ENCODE data around the gene DMRT3. TPM values are rescaled to one million over a fixed set of nuclear protein-coding genes. Genes with fewer than 3 reads are reported as not detected.

The DMRT3 gene
- total RNA-seq, 1 experiment from 2014 or later: not detected

- no peak for DNase-seq
- Histone ChIP-seq H3K4me3 (ENCODE audit: low read depth, low read length) (no peak overlapping the region), H3K27me3 (replicated peaks; ENCODE audit: control insufficient read depth, insufficient read depth, low read length) (no peaks in the 10 kb centered on the region; the same call in 1 of the 2 replicates), H3K9me3 (no peaks in the 10 kb centered on the region), H3K4me1 (no peaks in the 10 kb centered on the region), H3K36me3 (ENCODE audit: control insufficient read depth, insufficient read depth, low read length) (no peaks in the 10 kb centered on the region)
- TF ChIP-seq CTCF (IDR thresholded peaks at IDR 0.05; ENCODE audit: insufficient read depth in 1 of 2, low read depth in 1 of 2, low read length in 1 of 2, severe bottlenecking in 1 of 2, unreplicated experiment in 1 of 2): no peak
- Mint-ChIP-seq H3K27ac (ENCODE audit: unreplicated experiment) (no peak overlapping the region), H3K4me3 (ENCODE audit: unreplicated experiment) (no peak overlapping the region), H3K9me3 (ENCODE audit: unreplicated experiment) (no peaks in the 10 kb centered on the region), H3K4me1 (ENCODE audit: low read depth, unreplicated experiment) (no peaks in the 10 kb centered on the region), H3K27me3 (ENCODE audit: insufficient read depth, unreplicated experiment) (peaks cover 9% of the 10 kb centered on the region), H3K36me3 (ENCODE audit: insufficient read depth, unreplicated experiment) (no peaks in the 10 kb centered on the region)
- intact Hi-C loops (cut with micrococcal nuclease; ENCODE audit: unreplicated experiment): no loop called here
- BruUV-seq (replicated peaks): no TSS peak
- ChIA-PET POLR2A (no interaction called here), CTCF (no interaction called here)
Observed at GRCh38 chr9:966870-967269, 9.6 kb upstream of the DMRT3 start.

GRCh38 chr9:967436-967835 lies 9.0 kb upstream of the DMRT3 start:
- no TSS peak for BruUV-seq (replicated peaks)
- H3K4me3 Mint-ChIP-seq (ENCODE audit: unreplicated experiment): peak overlapping the region; percentile 72
- no peak for TF ChIP-seq CTCF (IDR thresholded peaks at IDR 0.05; ENCODE audit: insufficient read depth in 1 of 2, low read depth in 1 of 2, low read length in 1 of 2, severe bottlenecking in 1 of 2, unreplicated experiment in 1 of 2)
- Histone ChIP-seq H3K27me3 (replicated peaks; ENCODE audit: control insufficient read depth, insufficient read depth, low read length) (no peaks in the 10 kb centered on the region; the same call in 1 of the 2 replicates), H3K4me3 (ENCODE audit: low read depth, low read length) (no peak overlapping the region), H3K36me3 (ENCODE audit: control insufficient read depth, insufficient read depth, low read length) (no peaks in the 10 kb centered on the region), H3K4me1 (no peaks in the 10 kb centered on the region), H3K9me3 (no peaks in the 10 kb centered on the region)
- POLR2A ChIA-PET: no interaction called here
- intact Hi-C loops (cut with micrococcal nuclease; ENCODE audit: unreplicated experiment): no loop called here
- no peaks in the 10 kb centered on the region for H3K36me3 Mint-ChIP-seq (ENCODE audit: insufficient read depth, unreplicated experiment)
- no peaks in the 10 kb centered on the region for H3K9me3 Mint-ChIP-seq (ENCODE audit: unreplicated experiment)
- DNase-seq: no peak
- peaks cover 5% of the 10 kb centered on the region for H3K27me3 Mint-ChIP-seq (ENCODE audit: insufficient read depth, unreplicated experiment)
- CTCF ChIA-PET: interaction anchor here (0.5 kb wide), 1 partner anchor 163 kb away, joined by 3 read pairs; no protein-coding TSS in a partner anchor
- no peaks in the 10 kb centered on the region for H3K4me1 Mint-ChIP-seq (ENCODE audit: low read depth, unreplicated experiment)
- H3K27ac Mint-ChIP-seq (ENCODE audit: unreplicated experiment): peak overlapping the region; percentile 42

- POLR2A ChIA-PET: no interaction called here
- no peak for TF ChIP-seq CTCF (IDR thresholded peaks at IDR 0.05; ENCODE audit: insufficient read depth in 1 of 2, low read depth in 1 of 2, low read length in 1 of 2, severe bottlenecking in 1 of 2, unreplicated experiment in 1 of 2)
- CTCF ChIA-PET: interaction anchor here (0.5 kb wide), 1 partner anchor 164 kb away, joined by 3 read pairs; no protein-coding TSS in a partner anchor
- Histone ChIP-seq H3K27me3 (replicated peaks; ENCODE audit: control insufficient read depth, insufficient read depth, low read length) (no peaks in the 10 kb centered on the region; the same call in 1 of the 2 replicates), H3K36me3 (ENCODE audit: control insufficient read depth, insufficient read depth, low read length) (no peaks in the 10 kb centered on the region), H3K4me1 (no peaks in the 10 kb centered on the region), H3K9me3 (no peaks in the 10 kb centered on the region), H3K4me3 (ENCODE audit: low read depth, low read length) (peak overlapping the region; percentile 4; the same call in 1 of the 2 replicates)
- H3K4me1 Mint-ChIP-seq (ENCODE audit: low read depth, unreplicated experiment): no peaks in the 10 kb centered on the region
- intact Hi-C loops (cut with micrococcal nuclease; ENCODE audit: unreplicated experiment): no loop called here
- peaks cover 3% of the 10 kb centered on the region for H3K27me3 Mint-ChIP-seq (ENCODE audit: insufficient read depth, unreplicated experiment)
- H3K27ac Mint-ChIP-seq (ENCODE audit: unreplicated experiment): peak overlapping the region; percentile 42
- no peaks in the 10 kb centered on the region for H3K9me3 Mint-ChIP-seq (ENCODE audit: unreplicated experiment)
- H3K4me3 Mint-ChIP-seq (ENCODE audit: unreplicated experiment): peak overlapping the region; percentile 72
- no TSS peak for BruUV-seq (replicated peaks)
- H3K36me3 Mint-ChIP-seq (ENCODE audit: insufficient read depth, unreplicated experiment): no peaks in the 10 kb centered on the region
- peak in 1 of 2 experiments; percentile 10 for DNase-seq
Observed at GRCh38 chr9:967903-968641, 8.4 kb upstream of the DMRT3 start.

Measured in Caco-2 (cell line).